Ishikawa (cell line): ENCODE data around the gene OTULINL.

Experiments used
- CREB1 ChIP-seq: IDR thresholded peaks from 2 replicates; pipeline ENCODE4 v1.6.1; 2012; ENCODE audit warnings: low read depth
- EGR1 ChIP-seq: IDR thresholded peaks from 2 replicates; pipeline ENCODE4 v1.6.1; 2012
- EP300 ChIP-seq: IDR thresholded peaks from 2 replicates; pipeline ENCODE4 v1.6.1; 2012; ENCODE audit warnings: borderline replicate concordance
- FOXM1 ChIP-seq: IDR thresholded peaks from 2 replicates; pipeline ENCODE4 v1.6.1; 2012; ENCODE audit warnings: low read depth, borderline replicate concordance
- MAX ChIP-seq: IDR thresholded peaks from 2 replicates; pipeline ENCODE4 v1.6.1; 2012
- NFIC ChIP-seq: IDR thresholded peaks from 2 replicates; pipeline ENCODE4 v1.6.1; 2012
- RAD21 ChIP-seq: IDR thresholded peaks from 2 replicates; pipeline ENCODE4 v1.6.1; 2012; ENCODE audit warnings: low read depth
- REST ChIP-seq: IDR thresholded peaks from 2 replicates; pipeline ENCODE4 v1.6.1; 2012; ENCODE audit warnings: low read depth, mild to moderate bottlenecking
- TAF1 ChIP-seq: IDR thresholded peaks from 2 replicates; pipeline ENCODE4 v1.6.1; 2012; ENCODE audit warnings: low read depth, mild to moderate bottlenecking
- TCF12 ChIP-seq: IDR thresholded peaks from 2 replicates; pipeline ENCODE4 v1.6.1; 2012; ENCODE audit warnings: low read depth
- YY1 ChIP-seq: IDR thresholded peaks from 2 replicates; pipeline ENCODE4 v1.6.1; 2012; ENCODE audit warnings: low read depth
- ZBTB7A ChIP-seq: IDR thresholded peaks from 2 replicates; pipeline ENCODE4 v1.6.1; 2012; ENCODE audit warnings: low read depth

GRCh38 chr5:14582797-14583137 is 1.2 kb downstream of the OTULINL start:
- no peak for TF ChIP-seq CREB1
- TF ChIP-seq REST = no peak
- no peak for TF ChIP-seq EGR1
- no peak for TF ChIP-seq EP300
- no peak for TF ChIP-seq NFIC
- no peak for TF ChIP-seq TCF12
- no peak for TF ChIP-seq TAF1
- no peak for TF ChIP-seq FOXM1
- no peak for TF ChIP-seq YY1
- TF ChIP-seq MAX = no peak
- TF ChIP-seq ZBTB7A = no peak
- TF ChIP-seq RAD21 = no peak
